T-helper 17 cell (primary cell): Measurements from ENCODE around the gene ST7L. TPM values are rescaled to one million over a fixed set of nuclear protein-coding genes. Genes with fewer than 3 reads are reported as not detected.

Source experiments
- ATAC-seq: fragments of 150-1000 bp; cut with Tn5 transposase; 2 replicates; pipeline ENCODE4 v1.10.0; 2021; ENCODE audit warnings: mild to moderate bottlenecking, moderate library complexity
- DNase-seq, 3 donors: peaks; one replicate each; pipeline versions ENCODE4 v3.0.0 to v3.0.0-alpha.2; 2020 to 2021
- H3K9me3 ChIP-seq: one replicate; pipeline ENCODE4 v1.7.0; 2013; ENCODE audit warnings: low read length, mild to moderate bottlenecking; ENCODE audit not compliant: control insufficient read depth, poor library complexity, severe bottlenecking
- H3K27ac Mint-ChIP-seq: one replicate; pipeline ENCODE4 v1.8.0; 2022; ENCODE audit warnings: mild to moderate bottlenecking, moderate library complexity, mixed read lengths
- H3K27me3 Mint-ChIP-seq: one replicate; pipeline ENCODE4 v1.8.0; 2022; ENCODE audit warnings: mixed read lengths
- H3K36me3 Mint-ChIP-seq: one replicate; pipeline ENCODE4 v1.8.0; 2022; ENCODE audit warnings: low read depth, mixed read lengths
- H3K4me1 Mint-ChIP-seq: one replicate; pipeline ENCODE4 v1.8.0; 2022; ENCODE audit warnings: mild to moderate bottlenecking, mixed read lengths
- H3K4me3 Mint-ChIP-seq: one replicate; pipeline ENCODE4 v1.8.0; 2022; ENCODE audit warnings: mild to moderate bottlenecking, moderate library complexity, mixed read lengths
- total RNA-seq, 4 donors: library from RNA in 2 of 4; stranded (reverse) in 2 of 4; gene quantifications; one replicate each; pipeline ENCODE4 v1.2.3 and lab custom pipeline; 2022 to 2026

ST7L gene
- total RNA-seq, 2 donors from 2014 or later, result 18.0 to 21.2 TPM

DNA sequence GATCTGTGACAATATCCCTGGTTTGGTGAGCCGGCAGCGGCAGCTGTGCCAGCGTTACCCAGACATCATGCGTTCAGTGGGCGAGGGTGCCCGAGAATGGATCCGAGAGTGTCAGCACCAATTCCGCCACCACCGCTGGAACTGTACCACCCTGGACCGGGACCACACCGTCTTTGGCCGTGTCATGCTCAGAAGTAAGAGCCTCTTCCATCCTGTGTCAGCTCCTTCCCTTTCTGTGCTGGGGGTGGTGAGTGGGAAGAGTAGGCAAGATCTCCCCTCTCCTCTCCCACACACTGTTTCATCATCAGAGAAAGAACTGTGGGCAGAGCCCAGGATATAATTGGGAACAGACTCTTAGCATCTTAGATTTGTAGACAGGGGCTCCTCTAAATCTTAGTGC lies 104.0 kb downstream of the ST7L start:
- ATAC-seq, result no peak
- Mint-ChIP-seq H3K4me1 (peaks cover 8% of the 10 kb centered on the region), H3K27ac (no peak overlapping the region), H3K4me3 (no peak overlapping the region), H3K36me3 (peaks cover 3% of the 10 kb centered on the region), H3K27me3 (peaks cover 8% of the 10 kb centered on the region)
- DNase-seq, result no peak
- H3K9me3 ChIP-seq, result no peaks in the 10 kb centered on the region

DNA sequence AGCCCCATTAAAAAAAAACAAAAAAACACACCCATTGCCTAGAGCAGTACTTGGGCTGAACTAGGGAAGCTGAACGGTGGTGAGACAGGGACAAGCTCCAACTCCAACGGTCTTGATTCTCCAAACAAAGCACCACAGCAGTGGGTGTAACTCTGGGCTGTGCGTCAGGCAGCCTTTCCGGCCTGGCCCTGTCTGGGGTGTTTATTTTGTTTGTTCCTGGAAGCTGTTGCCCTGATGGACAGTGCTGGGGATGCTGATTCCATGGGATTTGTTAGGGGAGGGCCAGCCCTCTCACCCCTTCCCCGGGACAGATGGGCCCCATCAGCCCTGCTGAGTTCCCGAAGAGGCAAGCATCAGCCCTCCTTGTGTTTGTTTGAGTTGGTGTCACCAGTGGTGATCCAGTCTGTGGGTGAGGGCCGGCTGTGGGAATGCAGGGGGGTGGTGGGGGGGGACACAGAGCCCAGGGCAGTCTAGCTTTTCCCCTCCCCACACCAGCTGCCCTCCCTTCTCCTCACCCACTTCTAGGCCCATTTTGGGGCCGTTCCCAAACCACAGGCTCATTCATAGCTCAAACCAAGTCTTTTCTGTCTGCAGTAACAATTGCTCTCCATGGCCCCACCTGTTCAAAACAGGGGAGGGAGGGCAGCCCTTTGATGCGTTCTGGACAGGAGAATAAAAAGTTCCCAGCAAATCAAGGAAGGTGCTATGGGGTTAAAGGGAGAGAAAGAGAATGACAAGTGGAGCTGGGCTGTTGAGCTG lies 105.7 kb downstream of the ST7L start:
- H3K36me3 Mint-ChIP-seq, result peaks cover 3% of the 10 kb centered on the region
- H3K27me3 Mint-ChIP-seq, result peaks cover 8% of the 10 kb centered on the region
- no peak overlapping the region for H3K27ac Mint-ChIP-seq
- H3K4me3 Mint-ChIP-seq, result no peak overlapping the region
- H3K9me3 ChIP-seq, result no peaks in the 10 kb centered on the region
- DNase-seq (no peak), ATAC-seq (no peak)
- peaks cover 8% of the 10 kb centered on the region for H3K4me1 Mint-ChIP-seq

DNA sequence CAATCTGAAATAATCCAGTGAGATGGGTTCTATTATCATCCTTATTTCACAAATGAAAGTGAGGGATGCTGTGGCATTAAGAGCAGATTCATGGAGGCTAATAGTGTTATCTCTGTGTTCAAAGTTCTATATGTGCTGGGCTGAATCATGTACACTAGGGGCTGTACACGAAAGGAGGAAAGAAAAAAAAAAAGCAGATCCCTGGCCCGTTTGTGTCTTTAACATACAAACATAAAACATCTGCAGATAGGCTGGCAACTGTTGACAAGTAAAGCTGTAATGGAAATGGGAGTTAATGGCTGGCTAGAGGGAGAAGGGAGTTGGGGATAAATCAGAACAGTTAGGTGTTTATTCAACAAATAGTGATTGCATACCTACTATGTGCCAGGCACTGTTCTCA lies 107.0 kb downstream of the ST7L start:
- DNase-seq, result no peak
- peaks cover 11% of the 10 kb centered on the region for H3K4me1 Mint-ChIP-seq
- no peaks in the 10 kb centered on the region for H3K9me3 ChIP-seq
- H3K4me3 Mint-ChIP-seq, result no peak overlapping the region
- H3K27me3 Mint-ChIP-seq, result peaks cover 15% of the 10 kb centered on the region
- ATAC-seq, result no peak
- H3K36me3 Mint-ChIP-seq, result peaks cover 3% of the 10 kb centered on the region
- H3K27ac Mint-ChIP-seq, result no peak overlapping the region

DNA sequence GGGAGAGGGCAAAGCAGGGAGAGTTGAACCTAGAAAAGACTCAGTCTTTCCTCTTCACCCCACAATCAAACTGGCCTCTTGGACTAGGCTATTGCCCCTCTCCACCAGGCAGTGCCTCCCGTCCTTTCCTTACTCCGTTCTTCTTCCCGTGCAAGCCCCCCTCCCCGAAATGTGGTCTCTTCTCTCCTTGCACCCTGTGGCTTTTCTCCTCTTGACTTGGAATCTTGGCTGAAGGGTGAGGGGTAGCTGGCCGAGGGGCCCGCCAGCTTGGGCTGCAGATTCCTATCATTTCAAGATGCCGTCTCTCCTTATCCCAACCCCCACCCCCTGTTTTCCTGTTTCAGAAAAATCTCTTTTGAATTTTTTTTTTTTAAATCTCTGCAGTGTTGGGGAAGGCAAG lies 108.6 kb downstream of the ST7L start:
- Mint-ChIP-seq H3K27ac (peak overlapping the region; percentile 65), H3K27me3 (peaks cover 17% of the 10 kb centered on the region), H3K36me3 (no peaks in the 10 kb centered on the region), H3K4me1 (peaks cover 6% of the 10 kb centered on the region), H3K4me3 (peak overlapping the region; percentile 71)
- ATAC-seq, result no peak
- no peak for DNase-seq
- no peaks in the 10 kb centered on the region for H3K9me3 ChIP-seq

DNA sequence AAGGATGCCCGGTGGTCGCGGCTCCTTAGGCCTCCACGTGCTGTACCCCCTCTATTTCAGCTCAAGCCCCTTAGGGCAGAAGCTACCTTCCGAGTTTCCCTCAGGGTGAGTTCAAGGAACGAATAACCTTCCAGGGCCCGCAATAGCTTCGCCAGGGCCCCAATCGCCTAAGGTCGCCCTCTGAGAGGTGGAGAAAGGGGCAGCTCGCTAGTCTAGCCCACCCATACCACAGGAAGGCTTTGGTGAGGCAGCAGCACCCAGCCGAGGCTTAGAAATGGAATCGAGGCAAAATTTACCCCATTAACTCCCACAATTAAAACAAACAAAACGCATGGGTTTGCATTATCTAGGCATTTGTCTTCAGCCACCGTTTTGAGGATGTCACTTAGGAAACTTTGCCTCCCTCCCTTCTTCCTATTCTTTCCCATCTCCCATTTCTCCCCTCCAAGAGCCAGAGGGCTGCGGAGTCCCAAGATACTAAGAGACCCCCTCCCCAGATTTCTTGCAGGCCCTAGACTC lies 109.2 kb downstream of the ST7L start:
- no peaks in the 10 kb centered on the region for H3K36me3 Mint-ChIP-seq
- H3K27me3 Mint-ChIP-seq, result peaks cover 18% of the 10 kb centered on the region
- peak overlapping the region; percentile 71 for H3K4me3 Mint-ChIP-seq
- ATAC-seq (no peak), DNase-seq (no peak)
- H3K27ac Mint-ChIP-seq, result peak overlapping the region; percentile 65
- no peaks in the 10 kb centered on the region for H3K9me3 ChIP-seq
- H3K4me1 Mint-ChIP-seq, result peaks cover 5% of the 10 kb centered on the region

DNA sequence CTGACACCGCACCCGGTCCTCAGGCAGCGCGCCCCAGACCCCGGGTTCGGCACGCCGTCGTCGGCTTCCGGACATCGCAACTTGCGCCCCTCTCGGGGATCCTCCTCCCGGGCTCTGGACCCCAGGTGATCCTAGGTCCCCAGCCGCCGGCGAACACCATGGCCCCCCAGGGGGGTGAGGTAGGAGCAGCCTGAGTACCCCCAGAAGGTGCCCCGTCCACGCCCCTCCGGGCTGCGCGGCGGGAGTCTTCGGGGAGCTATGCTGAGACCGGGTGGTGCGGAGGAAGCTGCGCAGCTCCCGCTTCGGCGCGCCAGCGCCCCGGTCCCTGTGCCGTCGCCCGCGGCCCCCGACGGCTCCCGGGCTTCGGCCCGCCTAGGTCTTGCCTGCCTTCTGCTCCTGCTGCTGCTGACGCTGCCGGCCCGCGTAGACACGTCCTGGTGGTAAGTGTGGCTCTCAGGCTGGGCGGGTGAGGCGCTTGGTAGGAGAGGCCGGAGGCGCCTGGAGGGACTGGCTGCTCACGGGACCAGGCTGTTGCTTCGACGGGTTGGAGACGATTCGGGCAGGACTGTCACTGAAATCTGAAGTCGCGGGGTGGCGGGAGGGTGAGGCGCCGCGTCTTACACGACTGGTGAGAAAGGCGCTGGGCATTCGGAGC lies 109.8 kb downstream of the ST7L start:
- DNase-seq (peak in 1 of 3 donors; percentile 7), ATAC-seq (peak; percentile 58)
- Mint-ChIP-seq H3K27ac (no peak overlapping the region), H3K4me1 (peaks cover 5% of the 10 kb centered on the region), H3K27me3 (peaks cover 24% of the 10 kb centered on the region), H3K36me3 (no peaks in the 10 kb centered on the region), H3K4me3 (peak overlapping the region; percentile 71)
- H3K9me3 ChIP-seq, result no peaks in the 10 kb centered on the region

DNA sequence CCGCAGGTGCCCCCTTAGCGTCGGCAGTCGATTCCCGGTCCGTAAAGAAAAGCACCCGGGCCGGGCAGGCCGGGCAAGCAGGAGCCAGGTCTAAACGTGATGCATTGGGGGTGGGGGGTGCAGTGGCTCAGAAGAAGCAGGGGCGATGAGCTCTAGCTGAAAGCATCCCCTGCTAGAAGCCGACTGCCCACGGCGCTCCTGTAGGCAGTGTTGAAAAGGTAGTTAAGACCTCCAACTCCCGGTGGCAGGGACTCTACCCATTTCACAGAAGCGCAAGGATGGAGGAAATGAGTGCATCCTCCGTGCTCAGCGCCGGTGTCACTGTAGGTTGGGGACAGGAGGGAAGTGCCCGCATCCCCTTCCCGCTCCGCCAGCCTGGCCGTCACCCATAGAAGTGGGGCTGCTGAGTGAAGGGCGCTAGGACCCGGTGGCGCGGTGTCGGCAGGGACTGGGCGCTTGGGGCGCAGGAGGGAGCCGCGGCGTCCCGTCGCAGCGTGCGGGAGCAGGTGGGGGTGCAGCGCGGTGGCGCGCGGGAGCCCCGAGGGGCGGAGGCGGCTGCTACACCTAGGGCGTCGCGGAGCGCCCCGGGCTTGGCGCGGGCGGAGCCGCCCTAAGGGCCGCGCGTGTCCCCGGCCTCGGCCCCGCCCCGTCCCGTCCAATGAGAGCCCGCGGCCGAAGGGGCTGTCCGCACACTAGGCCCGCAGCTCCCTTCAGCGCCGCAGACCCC lies 110.5 kb downstream of the ST7L start, which contains the start of gene WNT2B:
Gene WNT2B, plus strand, starts transcription at position 688 of the 727 bp plus-strand sequence. CDS start 298 bp downstream, outside the sequence.
- H3K9me3 ChIP-seq, result no peaks in the 10 kb centered on the region
- Mint-ChIP-seq H3K36me3 (peaks cover 3% of the 10 kb centered on the region), H3K4me3 (peak within 1 kb of the TSS; percentile 90), H3K27me3 (peaks cover 31% of the 10 kb centered on the region), H3K4me1 (peaks cover 8% of the 10 kb centered on the region), H3K27ac (peak within 1 kb of the TSS; percentile 65)
- ATAC-seq (peak; percentile 88), DNase-seq (peak; percentile 29 to 40 (median 36))

DNA sequence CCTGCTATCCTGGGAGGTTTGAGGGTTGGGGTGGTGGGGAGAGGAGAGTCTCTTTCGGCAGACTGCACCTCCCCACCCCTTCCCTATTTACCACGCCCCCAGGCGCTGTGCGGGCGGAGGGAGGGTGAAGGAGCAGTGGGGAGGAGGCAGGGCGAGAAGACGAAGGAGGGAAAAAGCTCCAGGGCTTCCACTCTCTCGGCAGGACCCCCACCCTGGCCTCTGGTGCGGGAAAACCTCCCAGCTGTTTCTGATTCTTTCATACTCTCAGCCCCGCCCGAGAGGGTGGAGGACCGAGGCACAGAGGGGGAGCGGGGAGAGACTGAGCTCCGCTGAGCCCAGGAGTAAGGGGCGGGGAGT lies 111.0 kb downstream of the ST7L start:
- peaks cover 6% of the 10 kb centered on the region for H3K36me3 Mint-ChIP-seq
- peaks cover 9% of the 10 kb centered on the region for H3K4me1 Mint-ChIP-seq
- DNase-seq, result no peak
- peaks cover 37% of the 10 kb centered on the region for H3K27me3 Mint-ChIP-seq
- no peak overlapping the region for H3K27ac Mint-ChIP-seq
- peak; percentile 37 for ATAC-seq
- no peaks in the 10 kb centered on the region for H3K9me3 ChIP-seq
- H3K4me3 Mint-ChIP-seq, result peak overlapping the region; percentile 90

DNA sequence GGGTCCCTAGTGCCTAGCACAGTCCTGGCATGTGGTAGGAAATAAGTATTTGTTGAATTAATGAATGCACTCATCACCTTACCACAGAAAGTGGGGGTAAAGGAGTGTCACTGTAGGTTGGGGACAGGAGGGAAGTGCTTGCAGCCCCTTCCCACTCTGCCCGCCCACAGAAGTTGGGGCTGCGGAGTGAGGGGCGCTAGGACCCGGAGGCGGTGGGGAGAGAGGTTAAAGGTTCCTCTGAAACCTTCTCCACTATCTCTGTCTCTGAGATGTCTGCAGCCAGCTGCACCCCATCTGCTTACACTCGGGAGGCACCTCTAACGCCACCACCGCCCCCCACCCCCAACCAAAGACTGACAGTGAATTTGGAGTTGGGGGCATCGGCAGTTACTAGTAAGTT lies 111.6 kb downstream of the ST7L start:
- Mint-ChIP-seq H3K4me3 (peak overlapping the region; percentile 90), H3K27ac (no peak overlapping the region), H3K36me3 (peaks cover 8% of the 10 kb centered on the region), H3K4me1 (peaks cover 11% of the 10 kb centered on the region), H3K27me3 (peaks cover 42% of the 10 kb centered on the region)
- ATAC-seq (no peak), DNase-seq (no peak)
- H3K9me3 ChIP-seq, result no peaks in the 10 kb centered on the region

DNA sequence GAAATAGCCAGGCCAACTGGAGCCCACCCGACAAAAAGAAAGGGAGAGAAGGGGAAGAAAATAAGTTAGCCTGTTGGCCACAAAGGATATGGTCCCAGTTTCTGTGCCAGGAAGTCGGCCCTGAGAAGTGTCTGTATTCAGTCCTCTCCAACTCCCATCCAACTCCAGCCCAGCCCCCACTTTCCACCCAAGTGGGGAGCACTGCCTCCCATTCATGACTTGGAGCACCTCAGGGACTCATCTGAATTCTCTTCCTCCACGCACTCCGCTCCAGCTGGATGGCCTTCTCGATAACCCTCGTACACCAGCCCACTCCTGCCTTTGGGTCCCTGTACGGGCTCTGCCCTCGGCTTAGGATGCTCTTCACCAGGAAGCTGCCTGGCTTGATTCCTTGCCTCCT lies 112.2 kb downstream of the ST7L start:
- ATAC-seq (no peak), DNase-seq (no peak)
- H3K9me3 ChIP-seq, result no peaks in the 10 kb centered on the region
- Mint-ChIP-seq H3K27me3 (peaks cover 45% of the 10 kb centered on the region), H3K27ac (no peak overlapping the region), H3K4me1 (peaks cover 11% of the 10 kb centered on the region), H3K36me3 (peaks cover 8% of the 10 kb centered on the region), H3K4me3 (no peak overlapping the region)

DNA sequence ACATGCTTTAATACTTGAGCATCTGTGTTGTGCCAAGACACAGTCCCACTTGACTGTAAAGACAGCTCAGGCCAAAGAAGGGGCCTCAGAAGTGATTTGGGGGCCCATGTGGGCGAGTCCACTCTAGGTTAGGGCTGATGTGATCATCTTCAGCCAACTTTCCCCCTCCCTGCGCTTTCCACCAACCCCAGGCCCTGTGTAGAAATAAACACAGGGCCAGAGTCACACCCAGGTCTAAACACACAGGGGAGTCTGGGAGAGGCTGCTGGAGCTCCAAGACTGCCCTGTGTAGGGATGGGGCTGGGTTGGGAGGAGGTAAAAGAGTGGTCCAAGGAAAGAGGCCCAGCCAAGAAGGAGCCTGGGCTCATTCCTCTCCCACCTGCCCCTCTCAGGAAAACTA lies 112.6 kb downstream of the ST7L start:
- no peak overlapping the region for H3K4me3 Mint-ChIP-seq
- peaks cover 8% of the 10 kb centered on the region for H3K36me3 Mint-ChIP-seq
- peaks cover 11% of the 10 kb centered on the region for H3K4me1 Mint-ChIP-seq
- ATAC-seq (no peak), DNase-seq (no peak)
- no peaks in the 10 kb centered on the region for H3K9me3 ChIP-seq
- no peak overlapping the region for H3K27ac Mint-ChIP-seq
- H3K27me3 Mint-ChIP-seq, result peaks cover 48% of the 10 kb centered on the region

DNA sequence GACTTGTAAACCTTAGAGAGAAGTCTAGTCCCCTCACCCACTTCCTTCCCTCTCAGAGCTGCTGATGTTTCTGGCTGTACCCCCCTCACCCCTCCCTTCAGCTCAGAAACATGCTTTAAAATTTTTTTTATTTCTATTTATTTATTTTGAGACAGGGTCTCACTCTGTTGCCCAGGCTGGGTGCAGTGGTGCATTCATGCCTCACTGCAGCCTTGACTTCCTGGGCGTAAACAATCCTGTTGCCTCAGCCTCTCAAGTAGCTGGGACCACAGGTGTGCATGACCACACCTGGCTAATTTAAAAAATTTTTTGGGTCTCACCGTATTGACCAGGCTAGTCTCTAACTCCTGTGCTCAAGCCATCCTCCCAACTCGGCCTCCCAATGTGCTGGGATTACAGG lies 113.1 kb downstream of the ST7L start:
- H3K4me1 Mint-ChIP-seq, result peaks cover 11% of the 10 kb centered on the region
- ATAC-seq (no peak), DNase-seq (no peak)
- H3K27ac Mint-ChIP-seq, result no peak overlapping the region
- H3K4me3 Mint-ChIP-seq, result no peak overlapping the region
- H3K27me3 Mint-ChIP-seq, result peaks cover 53% of the 10 kb centered on the region
- no peaks in the 10 kb centered on the region for H3K9me3 ChIP-seq
- peaks cover 8% of the 10 kb centered on the region for H3K36me3 Mint-ChIP-seq

DNA sequence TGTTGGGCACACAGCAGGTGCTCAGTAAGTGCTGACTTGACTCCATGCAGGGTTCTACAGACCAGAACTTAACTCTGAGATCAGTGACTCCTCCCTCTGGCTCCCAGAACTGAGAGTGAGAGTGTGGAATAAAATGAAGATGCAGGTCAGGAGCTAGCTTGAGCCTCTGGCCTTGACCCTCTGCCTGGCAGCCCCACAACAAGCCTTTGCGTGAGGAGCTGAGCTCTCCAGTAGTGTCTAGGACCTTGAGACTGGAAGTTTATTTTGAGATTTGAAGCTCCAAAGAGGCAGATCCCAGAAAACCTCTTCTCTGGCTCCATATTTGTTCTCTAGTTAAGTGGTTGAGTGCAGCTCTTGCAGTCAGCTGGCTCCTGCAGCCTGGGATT lies 113.5 kb downstream of the ST7L start:
- no peaks in the 10 kb centered on the region for H3K9me3 ChIP-seq
- Mint-ChIP-seq H3K4me3 (no peak overlapping the region), H3K27me3 (peaks cover 50% of the 10 kb centered on the region), H3K36me3 (peaks cover 8% of the 10 kb centered on the region), H3K27ac (no peak overlapping the region), H3K4me1 (peaks cover 11% of the 10 kb centered on the region)
- ATAC-seq (no peak), DNase-seq (no peak)
